NB4 (cell line): ENCODE data around the gene MARK2.

Experiments used
- CTCF ChIP-seq: IDR thresholded peaks from one replicate; pipeline ENCODE4 v1.5.1; 2012; ENCODE audit warnings: low read depth, low read length
- MAX ChIP-seq: IDR thresholded peaks from 2 replicates; pipeline ENCODE4 v1.6.1; 2011; ENCODE audit warnings: low read depth, low read length
- POLR2A ChIP-seq: IDR thresholded peaks from 2 replicates; pipeline ENCODE4 v1.6.1; 2011; ENCODE audit warnings: mild to moderate bottlenecking; ENCODE audit not compliant: insufficient read length; ENCODE audit errors: extremely low read depth

GRCh38 chr11:63876616-63877015 lies 37.7 kb downstream of the MARK2 start:
- no peak for TF ChIP-seq CTCF
- no peak for TF ChIP-seq POLR2A
- no peak for TF ChIP-seq MAX
